SK-N-SH (cell line): ENCODE measurements around the gene GMNN. TPM values are rescaled to one million over a fixed set of nuclear protein-coding genes. Genes with fewer than 3 reads are reported as not detected.
"Not testable (repeated sequence)": the region's sequence is repeated elsewhere in the genome, so short reads cannot be mapped to it uniquely, and the experiment has no call there.

Source experiments
- CTCF ChIA-PET: fragments of 300-600, 350-600 bp; formaldehyde crosslinking; extraction: SDS; loops from one replicate; lab custom pipeline; 2021; lab: Yijun Ruan, JAX
- POLR2A ChIA-PET: fragments of 350-600 bp; sonication (Branson Sonifier 250); formaldehyde crosslinking; extraction: SDS; loops from one replicate; lab custom pipeline; 2020; ENCODE audit warnings: antibody characterized with exemption, inconsistent platforms; lab: Yijun Ruan, JAX
- DNase-seq: peaks from one replicate; pipeline ENCODE4 v3.0.0; 2012
- H2AFZ ChIP-seq: fragments of 200-600 bp; sonication (generic); 2 replicates; pipeline ENCODE4 v1.8.1; 2016; ENCODE audit warnings: antibody characterized with exemption, mild to moderate bottlenecking, low read depth
- H3F3A ChIP-seq: fragments of 200-600 bp; sonication (generic); replicated peaks from 2 replicates; pipeline ENCODE3; 2016; ENCODE audit warnings: antibody characterized with exemption, mild to moderate bottlenecking; ENCODE audit not compliant: insufficient read depth
- H3K27ac ChIP-seq, 2 experiments: fragments of 200-500 bp in 1 of 2; fragments of 200-600 bp in 1 of 2; sonication (Bioruptor generic) in 1 of 2; sonication (generic), shearing (Covaris generic) in 1 of 2; 2 replicates each; pipeline versions ENCODE4 v1.5.1 to v1.6.1; 2014 to 2016; ENCODE audit warnings: low read depth in 2 of 2, inconsistent platforms in 1 of 2, low read length in 1 of 2, mild to moderate bottlenecking in 1 of 2, mixed read lengths in 1 of 2
- H3K27me3 ChIP-seq: fragments of 200-600 bp; sonication (generic), shearing (Covaris generic); 2 replicates; pipeline ENCODE4 v1.6.1; 2016; ENCODE audit warnings: mixed run types; ENCODE audit not compliant: insufficient read depth
- H3K36me3 ChIP-seq, 2 experiments: fragments of 200-500 bp in 1 of 2; fragments of 200-600 bp in 1 of 2; sonication (Bioruptor generic) in 1 of 2; sonication (generic) in 1 of 2; replicated peaks in 1 of 2; 2 replicates each; pipeline versions ENCODE3 to v1.5.1; 2014 to 2016; ENCODE audit warnings: low read length in 1 of 2, mild to moderate bottlenecking in 1 of 2; ENCODE audit not compliant: insufficient read depth in 2 of 2, control insufficient read depth in 1 of 2
- H3K4me1 ChIP-seq, 2 experiments: fragments of 200-500 bp in 1 of 2; fragments of 200-600 bp in 1 of 2; sonication (Bioruptor generic) in 1 of 2; sonication (generic), shearing (Covaris generic) in 1 of 2; 2 replicates each; pipeline versions ENCODE4 v1.5.1 to v1.6.1; 2014 to 2016; ENCODE audit warnings: low read depth in 1 of 2, low read length in 1 of 2, mixed run types in 1 of 2; ENCODE audit not compliant: insufficient read depth in 2 of 2, control insufficient read depth in 1 of 2
- H3K4me2 ChIP-seq: fragments of 200-600 bp; sonication (generic), shearing (Covaris generic); 2 replicates; pipeline ENCODE4 v1.6.1; 2017; ENCODE audit warnings: mixed run types
- H3K4me3 ChIP-seq, 2 experiments: fragments of 200-500 bp in 1 of 2; fragments of 200-600 bp in 1 of 2; sonication (Bioruptor generic) in 1 of 2; sonication (generic), shearing (Covaris generic) in 1 of 2; 2 replicates each; pipeline versions ENCODE4 v1.5.1 to v1.8.1; 2014 to 2016; ENCODE audit warnings: low read depth in 2 of 2, inconsistent platforms in 1 of 2, low read length in 1 of 2, mild to moderate bottlenecking in 1 of 2, mixed read lengths in 1 of 2, moderate library complexity in 1 of 2
- H3K79me2 ChIP-seq: fragments of 200-600 bp; sonication (generic); 2 replicates; pipeline ENCODE4 v1.8.1; 2017; ENCODE audit warnings: mild to moderate bottlenecking; ENCODE audit not compliant: insufficient read depth
- H3K9ac ChIP-seq: fragments of 200-600 bp; sonication (generic); 2 replicates; pipeline ENCODE4 v1.6.1; 2017; ENCODE audit warnings: mixed run types
- H3K9me2 ChIP-seq: fragments of 200-600 bp; sonication (generic); 2 replicates; pipeline ENCODE4 v1.6.1; 2017; ENCODE audit warnings: mixed run types
- H3K9me3 ChIP-seq: fragments of 200-600 bp; sonication (generic); 2 replicates; pipeline ENCODE4 v1.6.1; 2017; ENCODE audit warnings: mixed run types, mild to moderate bottlenecking, moderate library complexity
- H4K20me1 ChIP-seq: fragments of 200-600 bp; sonication (generic); 2 replicates; pipeline ENCODE4 v1.6.1; 2017; ENCODE audit warnings: mild to moderate bottlenecking, mixed run types; ENCODE audit not compliant: insufficient read depth
- MXI1 ChIP-seq: IDR thresholded peaks from 2 replicates; pipeline ENCODE4 v1.6.1; 2012; ENCODE audit warnings: mild to moderate bottlenecking, low read depth, low read length, improper control_type of control experiment
- POLR2AphosphoS5 ChIP-seq: IDR thresholded peaks from 2 replicates; pipeline ENCODE4 v1.6.1; 2012; ENCODE audit warnings: low read depth, low read length
- RAD21 ChIP-seq: IDR thresholded peaks from 2 replicates; pipeline ENCODE4 v1.6.1; 2012; ENCODE audit warnings: mild to moderate bottlenecking, low read length
- SMC3 ChIP-seq: IDR thresholded peaks from 2 replicates; pipeline ENCODE4 v1.6.1; 2012; ENCODE audit warnings: low read depth, low read length, improper control_type of control experiment
- WGBS: methylation state at CpG from one replicate; pipeline ENCODE4 v1.1.6; 2017; ENCODE audit warnings: low lambda C conversion rate; 5-methylcytosine and 5-hydroxymethylcytosine counted together
- polyA plus RNA-seq, 3 experiments: library from polyadenylated mRNA; depleted of rRNA; stranded (reverse); fragments of >200 nt; gene quantifications; 2 replicates each; pipeline ENCODE4 v1.2.3, GENCODE V29; 2012
- TF ChIP-seq, protein P1 (sequence below): IDR thresholded peaks from 2 replicates; pipeline ENCODE4 v1.6.1; 2012; ENCODE audit warnings: mild to moderate bottlenecking, low read depth, low read length, moderate library complexity
- TF ChIP-seq, protein P2 (sequence below): fragments of 200-600 bp; sonication (generic); IDR thresholded peaks from 2 replicates; pipeline ENCODE4 v1.6.1; 2017; ENCODE audit warnings: antibody characterized with exemption, mild to moderate bottlenecking, moderate library complexity

GMNN gene
- polyA plus RNA-seq, 1 of the 3 experiments (the other 2 are of a cell fraction): 16.8 TPM

DNA sequence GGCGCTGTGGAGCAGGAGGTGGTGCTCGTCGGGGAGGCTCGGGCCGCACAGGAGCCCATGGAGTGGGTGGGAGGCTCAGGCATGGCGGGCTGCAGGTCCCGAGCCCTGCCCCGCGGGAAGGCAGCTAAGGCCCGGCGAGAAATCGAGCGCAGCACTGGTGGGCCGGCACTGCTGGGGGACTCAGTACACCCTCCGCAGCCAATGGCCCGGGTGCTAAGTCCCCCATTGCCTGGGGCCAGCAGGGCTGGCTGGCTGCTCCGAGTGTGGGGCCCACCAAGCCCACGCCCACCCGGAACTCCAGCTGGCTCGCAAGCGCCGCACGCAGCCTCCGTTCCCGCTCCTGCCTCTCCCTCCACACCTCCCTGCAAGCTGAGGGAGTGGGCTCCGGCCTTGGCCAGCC lies 8.8 kb upstream of the GMNN start:
- POLR2A ChIA-PET, H3K27me3 ChIP-seq, H3K27ac ChIP-seq, H3F3A ChIP-seq, H3K4me2 ChIP-seq, H3K4me3 ChIP-seq, H3K36me3 ChIP-seq, H3K79me2 ChIP-seq, H3K9me2 ChIP-seq, H2AFZ ChIP-seq, H3K4me1 ChIP-seq, H3K9me3 ChIP-seq, H3K9ac ChIP-seq, DNase-seq, H4K20me1 ChIP-seq: not testable (repeated sequence)
- CTCF ChIA-PET: interaction anchor here (1.0 kb wide), 1 partner anchor 13 kb away, joined by 3 read pairs; no protein-coding TSS in a partner anchor
- 80% methylated on average over 1 of the region's 26 CpGs for WGBS

DNA sequence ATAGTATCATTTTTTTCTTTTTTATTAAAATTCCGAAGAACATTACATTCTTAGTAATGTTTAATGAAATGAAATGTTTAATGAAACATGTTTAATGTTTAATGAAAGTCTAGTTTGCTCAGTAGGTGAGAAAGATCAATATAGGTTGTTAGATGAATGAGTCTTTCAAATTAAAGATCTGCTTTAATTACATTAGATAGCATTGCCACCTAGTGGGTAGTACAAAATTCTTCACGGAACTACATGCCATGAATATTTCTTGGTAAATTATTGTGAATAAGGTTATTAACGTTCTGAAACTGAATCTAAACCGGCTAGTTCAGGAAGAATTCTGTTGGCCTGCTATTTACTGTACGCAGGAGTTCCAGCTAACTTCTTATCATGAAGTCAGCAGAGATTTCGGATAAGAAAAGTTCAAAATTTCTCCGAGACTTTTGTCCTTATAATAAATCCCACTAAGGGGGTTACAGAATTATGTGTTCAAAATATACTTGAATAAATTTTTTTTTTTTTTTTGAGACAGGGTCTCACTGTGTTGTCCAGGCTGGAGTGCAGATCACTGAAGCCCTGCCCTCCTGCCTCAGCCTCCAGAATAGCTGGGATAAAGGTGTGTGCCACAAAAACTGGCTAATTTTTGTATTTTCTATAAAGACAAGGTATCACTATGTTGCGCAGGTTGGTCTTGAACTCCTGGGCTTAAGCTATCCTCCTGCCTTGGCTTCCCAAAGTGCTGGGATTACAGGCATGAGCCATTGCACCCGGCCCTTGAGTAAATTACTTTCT lies 7.9 kb upstream of the GMNN start:
- H3K27ac ChIP-seq: no peak overlapping the region
- peak; percentile 36 for DNase-seq
- H3K27me3 ChIP-seq: no peaks in the 10 kb centered on the region
- no peaks in the 10 kb centered on the region for H3K36me3 ChIP-seq
- TF ChIP-seq SMC3: peak; percentile 34
- TF ChIP-seq POLR2AphosphoS5: no peak
- TF ChIP-seq, protein P1, sequence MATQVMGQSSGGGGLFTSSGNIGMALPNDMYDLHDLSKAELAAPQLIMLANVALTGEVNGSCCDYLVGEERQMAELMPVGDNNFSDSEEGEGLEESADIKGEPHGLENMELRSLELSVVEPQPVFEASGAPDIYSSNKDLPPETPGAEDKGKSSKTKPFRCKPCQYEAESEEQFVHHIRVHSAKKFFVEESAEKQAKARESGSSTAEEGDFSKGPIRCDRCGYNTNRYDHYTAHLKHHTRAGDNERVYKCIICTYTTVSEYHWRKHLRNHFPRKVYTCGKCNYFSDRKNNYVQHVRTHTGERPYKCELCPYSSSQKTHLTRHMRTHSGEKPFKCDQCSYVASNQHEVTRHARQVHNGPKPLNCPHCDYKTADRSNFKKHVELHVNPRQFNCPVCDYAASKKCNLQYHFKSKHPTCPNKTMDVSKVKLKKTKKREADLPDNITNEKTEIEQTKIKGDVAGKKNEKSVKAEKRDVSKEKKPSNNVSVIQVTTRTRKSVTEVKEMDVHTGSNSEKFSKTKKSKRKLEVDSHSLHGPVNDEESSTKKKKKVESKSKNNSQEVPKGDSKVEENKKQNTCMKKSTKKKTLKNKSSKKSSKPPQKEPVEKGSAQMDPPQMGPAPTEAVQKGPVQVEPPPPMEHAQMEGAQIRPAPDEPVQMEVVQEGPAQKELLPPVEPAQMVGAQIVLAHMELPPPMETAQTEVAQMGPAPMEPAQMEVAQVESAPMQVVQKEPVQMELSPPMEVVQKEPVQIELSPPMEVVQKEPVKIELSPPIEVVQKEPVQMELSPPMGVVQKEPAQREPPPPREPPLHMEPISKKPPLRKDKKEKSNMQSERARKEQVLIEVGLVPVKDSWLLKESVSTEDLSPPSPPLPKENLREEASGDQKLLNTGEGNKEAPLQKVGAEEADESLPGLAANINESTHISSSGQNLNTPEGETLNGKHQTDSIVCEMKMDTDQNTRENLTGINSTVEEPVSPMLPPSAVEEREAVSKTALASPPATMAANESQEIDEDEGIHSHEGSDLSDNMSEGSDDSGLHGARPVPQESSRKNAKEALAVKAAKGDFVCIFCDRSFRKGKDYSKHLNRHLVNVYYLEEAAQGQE: no peak
- TF ChIP-seq, protein P2, sequence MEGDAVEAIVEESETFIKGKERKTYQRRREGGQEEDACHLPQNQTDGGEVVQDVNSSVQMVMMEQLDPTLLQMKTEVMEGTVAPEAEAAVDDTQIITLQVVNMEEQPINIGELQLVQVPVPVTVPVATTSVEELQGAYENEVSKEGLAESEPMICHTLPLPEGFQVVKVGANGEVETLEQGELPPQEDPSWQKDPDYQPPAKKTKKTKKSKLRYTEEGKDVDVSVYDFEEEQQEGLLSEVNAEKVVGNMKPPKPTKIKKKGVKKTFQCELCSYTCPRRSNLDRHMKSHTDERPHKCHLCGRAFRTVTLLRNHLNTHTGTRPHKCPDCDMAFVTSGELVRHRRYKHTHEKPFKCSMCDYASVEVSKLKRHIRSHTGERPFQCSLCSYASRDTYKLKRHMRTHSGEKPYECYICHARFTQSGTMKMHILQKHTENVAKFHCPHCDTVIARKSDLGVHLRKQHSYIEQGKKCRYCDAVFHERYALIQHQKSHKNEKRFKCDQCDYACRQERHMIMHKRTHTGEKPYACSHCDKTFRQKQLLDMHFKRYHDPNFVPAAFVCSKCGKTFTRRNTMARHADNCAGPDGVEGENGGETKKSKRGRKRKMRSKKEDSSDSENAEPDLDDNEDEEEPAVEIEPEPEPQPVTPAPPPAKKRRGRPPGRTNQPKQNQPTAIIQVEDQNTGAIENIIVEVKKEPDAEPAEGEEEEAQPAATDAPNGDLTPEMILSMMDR: peak; percentile 67
- TF ChIP-seq RAD21: peak; percentile 53
- no peak for TF ChIP-seq MXI1
- no peaks in the 10 kb centered on the region for H3F3A ChIP-seq
- no peaks in the 10 kb centered on the region for H4K20me1 ChIP-seq
- ChIA-PET CTCF (interaction anchor here (1.0 kb wide), 1 partner anchor 14 kb away, joined by 3 read pairs; no protein-coding TSS in a partner anchor), POLR2A (no interaction called here)
- H3K9me3 ChIP-seq: no peaks in the 10 kb centered on the region
- H3K9ac ChIP-seq: no peak overlapping the region
- H3K4me3 ChIP-seq: no peak overlapping the region
- no peaks in the 10 kb centered on the region; the same call in 1 of the 2 replicates for H3K79me2 ChIP-seq
- no peak overlapping the region for H3K4me2 ChIP-seq
- H3K4me1 ChIP-seq: no peaks in the 10 kb centered on the region
- H3K9me2 ChIP-seq: no peaks in the 10 kb centered on the region
- WGBS: 60% methylated on average over 9 of the region's 9 CpGs
- peak overlapping the region; percentile 54; the same call in 1 of the 2 replicates for H2AFZ ChIP-seq
